NOMO-1 (cell line): ENCODE measurements around the gene PIK3R5.
"Not testable (repeated sequence)": the region's sequence is repeated elsewhere in the genome, so short reads cannot be mapped to it uniquely, and the experiment has no call there.

Source experiments
- DNase-seq, 2 experiments: peaks; one replicate each; lab custom pipeline; 2025; ENCODE audit not compliant: unreplicated experiment in 2 of 2; lab: John Stamatoyannopoulos, UW

PIK3R5 gene

GRCh38 chr17:8985054-8985701 is 19.7 kb upstream of the PIK3R5 start:
- DNase-seq = peak; percentile 65 to 69

- not testable (repeated sequence) for DNase-seq
Observed at GRCh38 chr17:8984225-8984624, 18.7 kb upstream of the PIK3R5 start.

- DNase-seq = no peak
Observed at GRCh38 chr17:8981443-8981842, 15.9 kb upstream of the PIK3R5 start.

GRCh38 chr17:8979715-8980114 is 14.2 kb upstream of the PIK3R5 start:
- no peak for DNase-seq

- no peak for DNase-seq
Observed at GRCh38 chr17:8976638-8977037, 11.1 kb upstream of the PIK3R5 start.

- no peak for DNase-seq
Observed at GRCh38 chr17:8975091-8975725, 9.7 kb upstream of the PIK3R5 start.

- peak in 1 of 2 experiments; percentile 28 for DNase-seq
Observed at GRCh38 chr17:8969901-8970300, 4.4 kb upstream of the PIK3R5 start.

- no peak for DNase-seq
Observed at GRCh38 chr17:8968503-8968902, 3.0 kb upstream of the PIK3R5 start.

- no peak for DNase-seq
Observed at GRCh38 chr17:8967861-8968260, 2.4 kb upstream of the PIK3R5 start.

- DNase-seq = peak; percentile 82 to 94
Observed at GRCh38 chr17:8966926-8967325, 1.4 kb upstream of the PIK3R5 start.

GRCh38 chr17:8964801-8965393 is 610 bp downstream of the PIK3R5 start:
- peak; percentile 12 to 59 for DNase-seq

- DNase-seq = peak in 1 of 2 experiments; percentile 30
Observed at GRCh38 chr17:8963647-8964258, 1.8 kb downstream of the PIK3R5 start.

GRCh38 chr17:8963014-8963413 is 2.5 kb downstream of the PIK3R5 start:
- no peak for DNase-seq

GRCh38 chr17:8961829-8962228 is 3.7 kb downstream of the PIK3R5 start:
- no peak for DNase-seq

- no peak for DNase-seq
Observed at GRCh38 chr17:8960325-8961140, 5.0 kb downstream of the PIK3R5 start.

GRCh38 chr17:8959312-8959918 is 6.1 kb downstream of the PIK3R5 start:
- DNase-seq = no peak

GRCh38 chr17:8957721-8958120 is 7.8 kb downstream of the PIK3R5 start:
- no peak for DNase-seq

- peak in 1 of 2 experiments; percentile 15 for DNase-seq
Observed at GRCh38 chr17:8956465-8956902, 9.0 kb downstream of the PIK3R5 start.

GRCh38 chr17:8955021-8955959 is 10.2 kb downstream of the PIK3R5 start:
- DNase-seq = peak; percentile 60 to 85
